CD4-positive, alpha-beta T cell (primary cell): Measurements from ENCODE around the gene IL22RA1. TPM values are rescaled to one million over a fixed set of nuclear protein-coding genes. Genes with fewer than 3 reads are reported as not detected.

ENCODE experiments used
- ATAC-seq: fragments of 200-7000 bp; cut with Tn5 transposase; one replicate; pipeline ENCODE4 v1.10.0; 2022; ENCODE audit warnings: mild to moderate bottlenecking; ENCODE audit not compliant: poor library complexity
- CTCF ChIA-PET: fragments of 350-600 bp; sonication (Branson Sonifier 250); formaldehyde crosslinking; loops from one replicate; lab custom pipeline; 2021; ENCODE audit warnings: antibody characterized with exemption, inconsistent platforms; lab: Charles Lee
- POLR2A ChIA-PET: fragments of 350-600 bp; sonication (Branson Sonifier 250); formaldehyde crosslinking; loops from one replicate; lab custom pipeline; 2021; ENCODE audit warnings: antibody characterized with exemption, inconsistent platforms; lab: Charles Lee
- DNase-seq, 14 experiments: peaks; one replicate each; pipeline ENCODE4 v3.0.0-alpha.2; 2013 to 2020; ENCODE audit warnings: mixed read lengths in 2 of 14
- H3K27ac ChIP-seq, 2 donors: one replicate each; pipeline versions ENCODE4 v1.5.1 to v1.7.0; 2013; ENCODE audit warnings: low read length in 2 of 2, low read depth in 1 of 2, mild to moderate bottlenecking in 1 of 2
- H3K27me3 ChIP-seq, 2 experiments: 1 replicate in 1 of 2; 2 replicates in 1 of 2; pipeline versions ENCODE4 v1.6.1 to v1.7.0; 2013; ENCODE audit warnings: low read length in 2 of 2, control low read depth in 1 of 2, mild to moderate bottlenecking in 1 of 2, moderate library complexity in 1 of 2; ENCODE audit not compliant: insufficient read depth in 2 of 2, control insufficient read depth in 1 of 2
- H3K36me3 ChIP-seq: one replicate; pipeline ENCODE4 v1.6.1; 2013; ENCODE audit warnings: low read length, control low read depth; ENCODE audit not compliant: insufficient read depth
- H3K4me1 ChIP-seq: one replicate; pipeline ENCODE4 v1.6.1; 2013; ENCODE audit warnings: low read length, control low read depth; ENCODE audit not compliant: insufficient read depth
- H3K4me3 ChIP-seq: one replicate; pipeline ENCODE4 v1.5.1; 2013; ENCODE audit warnings: mild to moderate bottlenecking, low read length, moderate library complexity
- H3K9me3 ChIP-seq, 2 experiments: 1 replicate in 1 of 2; 2 replicates in 1 of 2; pipeline versions ENCODE4 v1.6.1 to v1.7.0; 2013; ENCODE audit warnings: low read length in 2 of 2, mild to moderate bottlenecking in 2 of 2, control low read depth in 1 of 2, moderate library complexity in 1 of 2; ENCODE audit not compliant: control insufficient read depth in 1 of 2, insufficient read depth in 1 of 2
- H3K27ac Mint-ChIP-seq: one replicate; pipeline ENCODE4 v1.8.0; 2020; ENCODE audit warnings: mixed read lengths
- H3K27me3 Mint-ChIP-seq: one replicate; pipeline ENCODE4 v1.8.0; 2021; ENCODE audit warnings: mixed read lengths
- H3K36me3 Mint-ChIP-seq: one replicate; pipeline ENCODE4 v1.8.0; 2021; ENCODE audit warnings: low read depth, mixed read lengths
- H3K4me1 Mint-ChIP-seq: one replicate; pipeline ENCODE4 v1.8.0; 2021; ENCODE audit warnings: low read depth, mixed read lengths
- H3K4me3 Mint-ChIP-seq: one replicate; pipeline ENCODE4 v1.8.0; 2020; ENCODE audit warnings: mild to moderate bottlenecking, mixed read lengths
- H3K9me3 Mint-ChIP-seq: one replicate; pipeline ENCODE4 v1.8.0; 2020; ENCODE audit warnings: mixed read lengths
- CTCF ChIP-seq: fragments of 200-600 bp; IDR thresholded peaks from one replicate; pipeline ENCODE4 v1.8.0; 2022; ENCODE audit warnings: antibody characterized with exemption, mild to moderate bottlenecking
- intact Hi-C, 2 experiments: fragments of 100-400 bp; cut with DNase I in 1 of 2; cut with micrococcal nuclease in 1 of 2; formaldehyde crosslinking; loops; one replicate each; pipeline versions ENCODE4 v1.15.1 to v1.9.0; 2023 to 2025; cut with DNase I, micrococcal nuclease
- total RNA-seq, 174 experiments: library from RNA in 2 of 174; stranded (reverse) in 2 of 174; gene quantifications; one replicate each; pipeline ENCODE4 v1.2.3 and lab custom pipeline; 2021 to 2026

The IL22RA1 gene
- total RNA-seq, 2 experiments from 2014 or later = not detected

- CTCF ChIA-PET = interaction anchor here (1.4 kb wide), 1 partner anchor 47 kb away, joined by 4 read pairs; no protein-coding TSS in a partner anchor
- POLR2A ChIA-PET = interaction anchor here (0.7 kb wide), 1 partner anchor 718 kb away, joined by 3 read pairs; no protein-coding TSS in a partner anchor
- Histone ChIP-seq H3K27ac (no peak overlapping the region), H3K27me3 (no peaks in the 10 kb centered on the region), H3K36me3 (no peaks in the 10 kb centered on the region), H3K9me3 (no peaks in the 10 kb centered on the region), H3K4me1 (no peaks in the 10 kb centered on the region), H3K4me3 (no peak overlapping the region)
- peaks cover 6% of the 10 kb centered on the region for H3K27me3 Mint-ChIP-seq
- no peak overlapping the region for H3K4me3 Mint-ChIP-seq
- no peaks in the 10 kb centered on the region for H3K36me3 Mint-ChIP-seq
- no peak for ATAC-seq
- no peaks in the 10 kb centered on the region for H3K4me1 Mint-ChIP-seq
- intact Hi-C loops = no loop called here
- no peak for DNase-seq
- H3K27ac Mint-ChIP-seq = no peak overlapping the region
- no peaks in the 10 kb centered on the region for H3K9me3 Mint-ChIP-seq
- TF ChIP-seq CTCF = no peak
Measured at GRCh38 chr1:24102961-24103360, 40.0 kb downstream of the IL22RA1 start.

- ChIA-PET CTCF (no interaction called here), POLR2A (no interaction called here)
- TF ChIP-seq CTCF = no peak
- H3K27ac Mint-ChIP-seq = no peak overlapping the region
- H3K9me3 ChIP-seq = no peaks in the 10 kb centered on the region
- H3K27me3 Mint-ChIP-seq = peaks cover 6% of the 10 kb centered on the region
- no peaks in the 10 kb centered on the region for H3K4me1 Mint-ChIP-seq
- H3K36me3 Mint-ChIP-seq = no peaks in the 10 kb centered on the region
- no peaks in the 10 kb centered on the region for H3K9me3 Mint-ChIP-seq
- intact Hi-C loops = no loop called here
- ATAC-seq (no peak), DNase-seq (no peak)
- H3K4me3 ChIP-seq = no peak overlapping the region
- no peak overlapping the region for H3K27ac ChIP-seq
- H3K27me3 ChIP-seq = no peaks in the 10 kb centered on the region
- no peak overlapping the region for H3K4me3 Mint-ChIP-seq
- H3K4me1 ChIP-seq = no peaks in the 10 kb centered on the region
- H3K36me3 ChIP-seq = no peaks in the 10 kb centered on the region
Measured at GRCh38 chr1:24101796-24102586, 40.9 kb downstream of the IL22RA1 start.

- no peaks in the 10 kb centered on the region for H3K4me1 ChIP-seq
- ChIA-PET CTCF (no interaction called here), POLR2A (no interaction called here)
- H3K36me3 ChIP-seq = no peaks in the 10 kb centered on the region
- H3K9me3 ChIP-seq = no peaks in the 10 kb centered on the region
- Mint-ChIP-seq H3K27ac (no peak overlapping the region), H3K4me3 (no peak overlapping the region), H3K4me1 (no peaks in the 10 kb centered on the region), H3K36me3 (no peaks in the 10 kb centered on the region), H3K9me3 (no peaks in the 10 kb centered on the region), H3K27me3 (peaks cover 9% of the 10 kb centered on the region)
- ATAC-seq (no peak), DNase-seq (no peak)
- TF ChIP-seq CTCF = no peak
- H3K27ac ChIP-seq = no peak overlapping the region
- no peaks in the 10 kb centered on the region for H3K27me3 ChIP-seq
- intact Hi-C loops = no loop called here
- H3K4me3 ChIP-seq = no peak overlapping the region
Measured at GRCh38 chr1:24100945-24101737, 41.8 kb downstream of the IL22RA1 start.
